NCI-H446 treated with DMSO at 0.1 percent for 48 hours (cell line): Measurements from ENCODE around the gene CEP128.

Experiments
- DNase-seq: peaks from one replicate; lab custom pipeline; 2025; lab: John Stamatoyannopoulos, UW

The CEP128 gene

GRCh38 chr14:80771201-80771600, 170.3 kb downstream of the CEP128 start:
- no peak for DNase-seq

- DNase-seq, result no peak
Measured at GRCh38 chr14:80770114-80770908, 171.2 kb downstream of the CEP128 start.

- DNase-seq, result no peak
Measured at GRCh38 chr14:80768646-80769045, 172.9 kb downstream of the CEP128 start.

GRCh38 chr14:80764921-80765507, 176.5 kb downstream of the CEP128 start:
- no peak for DNase-seq

- no peak for DNase-seq
Measured at GRCh38 chr14:80764496-80764895, 177.0 kb downstream of the CEP128 start.

- DNase-seq, result no peak
Measured at GRCh38 chr14:80762641-80763228, 178.8 kb downstream of the CEP128 start.

GRCh38 chr14:80754696-80755095, 186.8 kb downstream of the CEP128 start:
- DNase-seq, result no peak

- DNase-seq, result no peak
Measured at GRCh38 chr14:80751285-80751684, 190.3 kb downstream of the CEP128 start.

GRCh38 chr14:80726211-80726610, 215.3 kb downstream of the CEP128 start:
- no peak for DNase-seq

GRCh38 chr14:80718940-80719339, 222.6 kb downstream of the CEP128 start:
- no peak for DNase-seq

- DNase-seq, result no peak
Measured at GRCh38 chr14:80714474-80714873, 227.1 kb downstream of the CEP128 start.

GRCh38 chr14:80713076-80713850, 228.3 kb downstream of the CEP128 start:
- no peak for DNase-seq

- no peak for DNase-seq
Measured at GRCh38 chr14:80705241-80705980, 236.1 kb downstream of the CEP128 start.

GRCh38 chr14:80700601-80701000, 240.9 kb downstream of the CEP128 start:
- no peak for DNase-seq

GRCh38 chr14:80699861-80700260, 241.7 kb downstream of the CEP128 start:
- no peak for DNase-seq

- no peak for DNase-seq
Measured at GRCh38 chr14:80698974-80699373, 242.6 kb downstream of the CEP128 start.

GRCh38 chr14:80695869-80696268, 245.7 kb downstream of the CEP128 start:
- no peak for DNase-seq

- no peak for DNase-seq
Measured at GRCh38 chr14:80692903-80693302, 248.6 kb downstream of the CEP128 start.

- DNase-seq, result no peak
Measured at GRCh38 chr14:80681651-80682050, 259.9 kb downstream of the CEP128 start.

GRCh38 chr14:80679273-80679672, 262.3 kb downstream of the CEP128 start:
- no peak for DNase-seq

- no peak for DNase-seq
Measured at GRCh38 chr14:80678436-80678835, 263.1 kb downstream of the CEP128 start.

- no peak for DNase-seq
Measured at GRCh38 chr14:80669426-80669825, 272.1 kb downstream of the CEP128 start.
